DOHH2 (cell line): ENCODE results near the gene ADGRL2.

ENCODE experiments used
- CTCF ChIP-seq: fragments of 200-600 bp; sonication (generic); IDR thresholded peaks from one replicate; pipeline ENCODE4 v1.5.1; 2014; ENCODE audit warnings: antibody characterized with exemption, mild to moderate bottlenecking, low read depth, low read length; ENCODE audit not compliant: poor library complexity, severe bottlenecking
- EZH2phosphoT487 ChIP-seq: fragments of 200-600 bp; sonication (generic); IDR thresholded peaks from 2 replicates; pipeline ENCODE4 v1.6.1; 2017; ENCODE audit warnings: borderline replicate concordance, mild to moderate bottlenecking, antibody characterized with exemption, low read length, moderate library complexity, mixed read lengths

DNA sequence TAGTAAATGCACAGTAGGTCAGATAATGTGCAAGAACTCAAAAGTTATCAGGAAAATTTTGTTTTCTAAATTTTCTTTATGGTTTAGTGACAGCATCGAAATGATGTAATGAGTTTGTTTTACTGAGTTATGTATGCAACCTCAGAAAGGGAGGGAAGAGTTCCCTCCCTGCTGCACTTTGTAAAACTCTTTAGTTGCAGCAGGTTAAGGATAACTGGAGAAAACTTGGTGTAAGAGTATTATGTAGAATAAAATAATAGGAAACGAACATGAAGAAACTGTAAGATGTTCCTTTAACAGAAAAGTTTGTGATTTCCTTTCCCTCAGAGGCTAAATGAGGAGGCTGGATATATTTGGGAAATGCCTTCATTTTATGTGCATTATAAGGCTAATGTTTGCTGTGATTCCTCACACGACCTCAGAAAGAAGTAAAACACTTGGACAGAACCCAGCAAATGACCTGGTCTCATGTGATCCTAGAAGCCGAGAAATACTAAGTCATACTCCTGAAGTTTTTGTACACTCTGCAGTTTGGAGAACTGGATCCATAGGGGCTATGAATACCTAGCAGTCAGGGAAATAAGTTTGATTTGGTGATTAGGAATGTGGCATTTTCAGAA is 35.4 kb downstream of the ADGRL2 start:
- TF ChIP-seq CTCF (no peak), EZH2phosphoT487 (no peak)
